Muscle layer of colon (tissue), 2 donors: ENCODE measurements around the gene MAGI2.

ENCODE experiments used
- H3K27ac ChIP-seq: one replicate; pipeline ENCODE4 v1.7.0; 2013; ENCODE audit warnings: low read depth, mild to moderate bottlenecking, low read length, moderate library complexity
- H3K27me3 ChIP-seq, 2 donors: one replicate each; pipeline ENCODE4 v1.7.0; 2013; ENCODE audit warnings: low read length in 2 of 2, mild to moderate bottlenecking in 2 of 2; ENCODE audit not compliant: insufficient read depth in 2 of 2, control insufficient read depth in 1 of 2
- H3K36me3 ChIP-seq: one replicate; pipeline ENCODE4 v1.7.0; 2013; ENCODE audit warnings: mild to moderate bottlenecking, low read length; ENCODE audit not compliant: insufficient read depth
- H3K4me1 ChIP-seq: one replicate; pipeline ENCODE4 v1.7.0; 2013; ENCODE audit warnings: mild to moderate bottlenecking, low read length; ENCODE audit not compliant: insufficient read depth
- H3K4me3 ChIP-seq, 2 donors: one replicate each; pipeline ENCODE4 v1.7.0; 2013; ENCODE audit warnings: low read length in 2 of 2, low read depth in 1 of 2, mild to moderate bottlenecking in 1 of 2, moderate library complexity in 1 of 2
- H3K9ac ChIP-seq: one replicate; pipeline ENCODE4 v1.7.0; 2013; ENCODE audit warnings: low read length
- H3K9me3 ChIP-seq: one replicate; pipeline ENCODE4 v1.7.0; 2013; ENCODE audit warnings: mild to moderate bottlenecking, low read length
- donor health status: abdominal sarcoma.
- donor health status: Adenocarcinoma of cecum.

The MAGI2 gene

GRCh38 chr7:79245623-79246249 is 207.7 kb downstream of the MAGI2 start:
- H3K27me3 ChIP-seq, result no peaks in the 10 kb centered on the region
- no peak overlapping the region for H3K9ac ChIP-seq
- no peak overlapping the region for H3K27ac ChIP-seq
- no peaks in the 10 kb centered on the region for H3K36me3 ChIP-seq
- H3K9me3 ChIP-seq, result no peaks in the 10 kb centered on the region
- H3K4me1 ChIP-seq, result peaks cover 8% of the 10 kb centered on the region
- H3K4me3 ChIP-seq, result no peak overlapping the region

- no peaks in the 10 kb centered on the region for H3K27me3 ChIP-seq
- H3K27ac ChIP-seq, result no peak overlapping the region
- no peaks in the 10 kb centered on the region for H3K9me3 ChIP-seq
- no peak overlapping the region for H3K4me3 ChIP-seq
- no peaks in the 10 kb centered on the region for H3K36me3 ChIP-seq
- H3K4me1 ChIP-seq, result peaks cover 8% of the 10 kb centered on the region
- no peak overlapping the region for H3K9ac ChIP-seq
These were observed 209.0 kb downstream of the MAGI2 start for GRCh38 chr7:79244482-79244881.

GRCh38 chr7:79241288-79242060 is 212.0 kb downstream of the MAGI2 start:
- Histone ChIP-seq H3K27ac (no peak overlapping the region), H3K4me3 (no peak overlapping the region), H3K9me3 (no peaks in the 10 kb centered on the region), H3K27me3 (no peaks in the 10 kb centered on the region), H3K36me3 (no peaks in the 10 kb centered on the region), H3K4me1 (peaks cover 8% of the 10 kb centered on the region), H3K9ac (no peak overlapping the region)

GRCh38 chr7:79240413-79240812 is 213.1 kb downstream of the MAGI2 start:
- Histone ChIP-seq H3K36me3 (no peaks in the 10 kb centered on the region), H3K4me1 (peaks cover 8% of the 10 kb centered on the region), H3K9ac (no peak overlapping the region)

GRCh38 chr7:79236352-79237028 is 217.0 kb downstream of the MAGI2 start:
- no peak overlapping the region for H3K4me3 ChIP-seq
- no peaks in the 10 kb centered on the region for H3K9me3 ChIP-seq
- no peaks in the 10 kb centered on the region for H3K27me3 ChIP-seq
- H3K27ac ChIP-seq, result no peak overlapping the region
- no peaks in the 10 kb centered on the region for H3K36me3 ChIP-seq
- H3K9ac ChIP-seq, result no peak overlapping the region
- peaks cover 6% of the 10 kb centered on the region for H3K4me1 ChIP-seq

More at GRCh38 chr7:79240413-79240812, 213.1 kb downstream of the MAGI2 start:
- Histone ChIP-seq H3K4me3 (no peak overlapping the region), H3K27ac (no peak overlapping the region), H3K27me3 (no peaks in the 10 kb centered on the region), H3K9me3 (no peaks in the 10 kb centered on the region)

- Histone ChIP-seq H3K9ac (no peak overlapping the region), H3K4me1 (no peaks in the 10 kb centered on the region), H3K9me3 (no peaks in the 10 kb centered on the region), H3K27me3 (no peaks in the 10 kb centered on the region), H3K36me3 (no peaks in the 10 kb centered on the region), H3K27ac (no peak overlapping the region), H3K4me3 (no peak overlapping the region)
These were observed 226.4 kb downstream of the MAGI2 start for GRCh38 chr7:79227044-79227443.

- Histone ChIP-seq H3K4me1 (peaks cover 5% of the 10 kb centered on the region), H3K9me3 (no peaks in the 10 kb centered on the region), H3K27me3 (no peaks in the 10 kb centered on the region)
These were observed 232.3 kb downstream of the MAGI2 start for GRCh38 chr7:79221211-79221610.

GRCh38 chr7:79217976-79218626 is 235.4 kb downstream of the MAGI2 start:
- Histone ChIP-seq H3K4me3 (no peak overlapping the region), H3K27me3 (no peaks in the 10 kb centered on the region), H3K36me3 (no peaks in the 10 kb centered on the region), H3K27ac (no peak overlapping the region), H3K4me1 (peaks cover 5% of the 10 kb centered on the region), H3K9ac (no peak overlapping the region), H3K9me3 (no peaks in the 10 kb centered on the region)

More at GRCh38 chr7:79221211-79221610, 232.3 kb downstream of the MAGI2 start:
- Histone ChIP-seq H3K36me3 (no peaks in the 10 kb centered on the region), H3K4me3 (no peak overlapping the region), H3K9ac (no peak overlapping the region), H3K27ac (no peak overlapping the region)

- H3K27me3 ChIP-seq, result no peaks in the 10 kb centered on the region
These were observed 236.0 kb downstream of the MAGI2 start for GRCh38 chr7:79217468-79217867.

GRCh38 chr7:79216236-79216635 is 237.2 kb downstream of the MAGI2 start:
- H3K27ac ChIP-seq, result no peak overlapping the region
- no peak overlapping the region for H3K9ac ChIP-seq
- H3K27me3 ChIP-seq, result no peaks in the 10 kb centered on the region
- H3K4me3 ChIP-seq, result no peak overlapping the region
- no peaks in the 10 kb centered on the region for H3K36me3 ChIP-seq
- peaks cover 5% of the 10 kb centered on the region for H3K4me1 ChIP-seq
- no peaks in the 10 kb centered on the region for H3K9me3 ChIP-seq

More at GRCh38 chr7:79217468-79217867, 236.0 kb downstream of the MAGI2 start:
- Histone ChIP-seq H3K27ac (no peak overlapping the region), H3K4me1 (peaks cover 5% of the 10 kb centered on the region), H3K4me3 (no peak overlapping the region), H3K9ac (no peak overlapping the region), H3K9me3 (no peaks in the 10 kb centered on the region), H3K36me3 (no peaks in the 10 kb centered on the region)

- Histone ChIP-seq H3K4me1 (no peaks in the 10 kb centered on the region), H3K27me3 (no peaks in the 10 kb centered on the region), H3K9me3 (no peaks in the 10 kb centered on the region), H3K9ac (no peak overlapping the region), H3K36me3 (no peaks in the 10 kb centered on the region), H3K27ac (no peak overlapping the region), H3K4me3 (no peak overlapping the region)
These were observed 241.1 kb downstream of the MAGI2 start for GRCh38 chr7:79212334-79212733.
